Measurements from ENCODE around the gene COL20A1. TPM values are rescaled to one million over a fixed set of nuclear protein-coding genes. Genes with fewer than 3 reads are reported as not detected.

The COL20A1 gene
- polyA plus RNA-seq, 2 of the 4 experiments (the other 2 are of a cell fraction) = 0.21 to 0.93 TPM

GRCh38 chr20:63280371-63280770 is 12.6 kb upstream of the COL20A1 start:
- Histone ChIP-seq H3K4me2 (no peak overlapping the region), H3K27ac (no peak overlapping the region), H3K4me1 (peaks cover under 1% of the 10 kb centered on the region; the same call in 1 of the 3 replicates), H3K9me3 (no peaks in the 10 kb centered on the region), H3K4me3 (no peak overlapping the region)
- ATAC-seq (no peak), DNase-seq (ENCODE audit: low read depth in 1 of 2, low spot score in 1 of 2) (no peak), FAIRE-seq (no peak)
- 74% methylated on average over 6 of the region's 6 CpGs for WGBS (ENCODE audit: missing lambda C conversion rate)
- ChIA-PET POLR2A (interaction anchor here (1.2 kb wide), 1 partner anchor 56 kb away, joined by 7 read pairs; no protein-coding TSS in a partner anchor), CTCF (interaction anchor here (0.7 to 30.4 kb wide), 19 partner anchors 9 to 102 kb away, joined by 3 to 401 read pairs (median 5); partner anchors contain the start of genes BIRC7 and COL20A1)
- TF ChIP-seq ESRRA (IDR thresholded peaks at IDR 0.05; ENCODE audit: borderline replicate concordance, low read length) (no peak), FOSL2 (IDR thresholded peaks at IDR 0.05) (no peak), FOSL2 (CRISPR knock-in tag; IDR thresholded peaks at IDR 0.05) (no peak), NPAS2 (CRISPR knock-in tag; IDR thresholded peaks at IDR 0.05; ENCODE audit: borderline replicate concordance) (no peak), USF2 (IDR thresholded peaks at IDR 0.05) (no peak), HOXB13 (CRISPR knock-in tag; IDR thresholded peaks at IDR 0.05; ENCODE audit: low read depth) (no peak), MAX (IDR thresholded peaks at IDR 0.05) (no peak), BHLHE40 (IDR thresholded peaks at IDR 0.05; ENCODE audit: low read depth, low read length) (no peak), JUN (IDR thresholded peaks at IDR 0.05) (no peak), EHMT2 (IDR thresholded peaks at IDR 0.05; ENCODE audit: low read depth) (no peak), KDM5A (IDR thresholded peaks at IDR 0.05) (no peak), MAZ (IDR thresholded peaks at IDR 0.05; ENCODE audit: borderline replicate concordance, low read depth, low read length) (no peak), NR3C1 (IDR thresholded peaks at IDR 0.05) (no peak), CEBPB (IDR thresholded peaks at IDR 0.05) (no peak), KDM1A (IDR thresholded peaks at IDR 0.05; ENCODE audit: low read depth) (no peak)

GRCh38 chr20:63280929-63281545 is 11.9 kb upstream of the COL20A1 start:
- Histone ChIP-seq H3K4me1 (no peaks in the 10 kb centered on the region), H3K9me3 (no peaks in the 10 kb centered on the region), H3K4me3 (no peak overlapping the region), H3K4me2 (no peak overlapping the region), H3K27ac (no peak overlapping the region)
- ChIA-PET POLR2A (interaction anchor here (1.2 kb wide), 1 partner anchor 56 kb away, joined by 7 read pairs; no protein-coding TSS in a partner anchor), CTCF (interaction anchor here (0.7 to 30.4 kb wide), 21 partner anchors 10 to 186 kb away, joined by 3 to 401 read pairs (median 5); partner anchors contain the start of genes BIRC7 and COL20A1)
- ATAC-seq (peak; percentile 46 to 83; a peak in 4 of 6 replicates), DNase-seq (ENCODE audit: low read depth in 1 of 2, low spot score in 1 of 2) (peak; percentile 48 to 49), FAIRE-seq (no peak)
- TF ChIP-seq RAD21 (conservative IDR thresholded peaks at IDR 0.05 in 1 of 2, IDR thresholded peaks at IDR 0.05 in 1 of 2) = peak; percentile 30 to 51; a peak in 1 of 5 replicates
- TF ChIP-seq CTCF (IDR thresholded peaks at IDR 0.05) = peak; percentile 36
- TF ChIP-seq HES2 (IDR thresholded peaks at IDR 0.05) = no peak
- TF ChIP-seq SMC3 (IDR thresholded peaks at IDR 0.05) = peak; percentile 28; the same call in 1 of the 3 replicates
- 80% methylated on average over 16 of the region's 19 CpGs for whole genome bisulfite sequencing (ENCODE audit: missing lambda C conversion rate)

Data from A549 (cell line).